Activated naive CD8-positive, alpha-beta T cell treated with anti-CD3 and anti-CD28 coated beads, Interleukin-2, amount 10 ng/mL, durations not matched to agents 7 days and 5 days (primary cell): ENCODE data around the gene EPHA8. TPM values are rescaled to one million over a fixed set of nuclear protein-coding genes. Genes with fewer than 3 reads are reported as not detected.

Source experiments
- ATAC-seq: fragments of 150-1000 bp; cut with Tn5 transposase; one replicate; pipeline ENCODE4 v1.10.0; 2021; ENCODE audit warnings: low read depth, moderate library complexity
- POLR2A ChIA-PET: fragments of 350-600 bp; sonication (Branson Sonifier 250); formaldehyde crosslinking; loops from one replicate; lab custom pipeline; 2021; ENCODE audit warnings: antibody characterized with exemption; lab: Charles Lee
- DNase-seq: peaks from one replicate; pipeline ENCODE4 v3.0.0; 2021
- H3K27ac Mint-ChIP-seq: one replicate; pipeline ENCODE4 v1.8.0; 2022; ENCODE audit warnings: mild to moderate bottlenecking, mixed read lengths
- H3K27me3 Mint-ChIP-seq: one replicate; pipeline ENCODE4 v1.8.0; 2022; ENCODE audit warnings: mild to moderate bottlenecking, moderate library complexity, mixed read lengths
- H3K36me3 Mint-ChIP-seq: one replicate; pipeline ENCODE4 v1.8.0; 2021; ENCODE audit warnings: mild to moderate bottlenecking, mixed read lengths
- H3K4me1 Mint-ChIP-seq: one replicate; pipeline ENCODE4 v1.8.0; 2021; ENCODE audit warnings: mixed read lengths
- H3K4me3 Mint-ChIP-seq: one replicate; pipeline ENCODE4 v1.8.0; 2022; ENCODE audit warnings: mild to moderate bottlenecking, moderate library complexity, mixed read lengths
- H3K9me3 Mint-ChIP-seq: one replicate; pipeline ENCODE4 v1.8.0; 2021; ENCODE audit warnings: mixed read lengths
- total RNA-seq, 2 experiments: library from RNA; stranded (reverse); gene quantifications; one replicate each; pipeline ENCODE4 v1.2.3, GENCODE V29; 2021

The EPHA8 gene
- total RNA-seq, 2 experiments from 2014 or later: not detected

GRCh38 chr1:22612671-22613571, 49.6 kb downstream of the EPHA8 start:
- Mint-ChIP-seq H3K36me3 (no peaks in the 10 kb centered on the region), H3K27me3 (peaks cover 2% of the 10 kb centered on the region), H3K4me3 (no peak overlapping the region), H3K9me3 (no peaks in the 10 kb centered on the region), H3K27ac (no peak overlapping the region), H3K4me1 (no peaks in the 10 kb centered on the region)
- no peak for ATAC-seq
- DNase-seq: no peak
- POLR2A ChIA-PET: no interaction called here

GRCh38 chr1:22613572-22613918, 50.3 kb downstream of the EPHA8 start:
- Mint-ChIP-seq H3K4me1 (no peaks in the 10 kb centered on the region), H3K4me3 (no peak overlapping the region), H3K9me3 (no peaks in the 10 kb centered on the region), H3K27ac (no peak overlapping the region), H3K36me3 (no peaks in the 10 kb centered on the region), H3K27me3 (peaks cover 2% of the 10 kb centered on the region)
- ATAC-seq (no peak), DNase-seq (no peak)
- POLR2A ChIA-PET: no interaction called here

DNA sequence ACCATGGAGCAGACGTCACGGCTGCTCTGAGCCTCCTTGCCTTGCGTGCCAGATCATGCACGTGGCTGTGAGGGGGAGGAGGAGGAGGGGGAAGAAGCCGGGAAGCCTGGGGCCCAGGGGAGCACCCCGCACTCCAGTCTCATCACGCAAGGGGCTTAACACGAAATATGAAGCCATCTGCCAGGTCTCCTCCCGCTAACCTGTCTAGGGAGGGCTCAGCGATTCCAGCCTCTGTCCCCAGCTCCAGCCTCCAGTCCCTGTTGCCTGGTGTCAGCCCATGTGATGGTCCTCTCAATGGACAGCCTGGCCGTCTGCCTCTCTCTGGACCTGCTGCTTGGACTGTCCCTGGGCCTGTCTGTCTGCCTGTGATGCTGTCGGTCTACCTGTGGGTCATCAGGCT, 50.7 kb downstream of the EPHA8 start:
- Mint-ChIP-seq H3K4me1 (no peaks in the 10 kb centered on the region), H3K27ac (no peak overlapping the region), H3K9me3 (no peaks in the 10 kb centered on the region), H3K36me3 (no peaks in the 10 kb centered on the region), H3K27me3 (peaks cover 2% of the 10 kb centered on the region), H3K4me3 (no peak overlapping the region)
- POLR2A ChIA-PET: no interaction called here
- DNase-seq (no peak), ATAC-seq (no peak)

DNA sequence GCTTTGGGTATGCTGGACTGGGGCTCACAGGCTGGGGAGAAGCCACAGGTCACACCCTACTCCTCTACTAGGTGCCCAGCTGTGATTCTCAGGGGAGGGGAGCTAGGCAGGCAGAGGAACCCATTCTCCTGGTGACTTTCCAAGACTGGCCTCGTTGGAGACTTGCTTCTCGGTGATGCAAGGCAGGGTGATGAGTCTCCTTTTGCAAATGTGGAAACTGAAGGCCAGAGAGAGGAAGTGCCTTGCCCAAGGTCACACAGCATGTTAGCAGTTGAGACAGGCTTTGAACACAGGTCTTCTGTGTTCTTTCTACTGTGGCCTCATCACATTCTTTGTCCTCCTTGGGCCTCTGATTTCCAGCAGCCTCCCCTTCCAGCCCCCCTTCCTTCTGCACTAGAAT, 52.6 kb downstream of the EPHA8 start:
- Mint-ChIP-seq H3K4me1 (no peaks in the 10 kb centered on the region), H3K36me3 (no peaks in the 10 kb centered on the region), H3K27ac (no peak overlapping the region), H3K4me3 (no peak overlapping the region), H3K9me3 (no peaks in the 10 kb centered on the region), H3K27me3 (peaks cover 6% of the 10 kb centered on the region)
- POLR2A ChIA-PET: no interaction called here
- DNase-seq (no peak), ATAC-seq (no peak)

- POLR2A ChIA-PET: no interaction called here
- Mint-ChIP-seq H3K36me3 (no peaks in the 10 kb centered on the region), H3K27ac (no peak overlapping the region), H3K4me3 (no peak overlapping the region), H3K9me3 (no peaks in the 10 kb centered on the region), H3K4me1 (no peaks in the 10 kb centered on the region), H3K27me3 (peaks cover 4% of the 10 kb centered on the region)
- DNase-seq (no peak), ATAC-seq (no peak)
Measured at GRCh38 chr1:22616571-22616970, 53.3 kb downstream of the EPHA8 start.

DNA sequence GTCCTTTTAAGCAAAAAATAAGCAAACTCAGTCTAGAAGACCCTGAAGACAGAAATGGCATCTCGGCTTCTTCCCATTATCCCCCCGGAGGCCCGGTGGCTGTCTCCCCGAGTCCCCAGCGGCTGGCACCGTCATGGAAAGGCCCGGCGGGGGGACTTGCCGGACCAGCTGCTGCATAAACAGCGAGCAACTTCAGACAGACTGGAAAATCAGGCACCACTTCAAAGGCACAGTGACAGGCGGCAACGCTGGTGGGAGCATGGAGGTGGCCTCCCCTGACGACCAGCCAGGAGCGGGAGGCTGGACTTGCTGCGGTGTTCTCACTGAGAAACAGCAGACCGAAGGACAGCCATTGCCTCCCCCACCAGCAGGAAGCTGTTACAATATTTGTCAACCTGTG, 54.8 kb downstream of the EPHA8 start:
- H3K27me3 Mint-ChIP-seq: peaks cover 4% of the 10 kb centered on the region
- no peak overlapping the region for H3K4me3 Mint-ChIP-seq
- POLR2A ChIA-PET: no interaction called here
- DNase-seq: no peak
- no peaks in the 10 kb centered on the region for H3K4me1 Mint-ChIP-seq
- no peaks in the 10 kb centered on the region for H3K9me3 Mint-ChIP-seq
- no peaks in the 10 kb centered on the region for H3K36me3 Mint-ChIP-seq
- ATAC-seq: no peak
- no peak overlapping the region for H3K27ac Mint-ChIP-seq

DNA sequence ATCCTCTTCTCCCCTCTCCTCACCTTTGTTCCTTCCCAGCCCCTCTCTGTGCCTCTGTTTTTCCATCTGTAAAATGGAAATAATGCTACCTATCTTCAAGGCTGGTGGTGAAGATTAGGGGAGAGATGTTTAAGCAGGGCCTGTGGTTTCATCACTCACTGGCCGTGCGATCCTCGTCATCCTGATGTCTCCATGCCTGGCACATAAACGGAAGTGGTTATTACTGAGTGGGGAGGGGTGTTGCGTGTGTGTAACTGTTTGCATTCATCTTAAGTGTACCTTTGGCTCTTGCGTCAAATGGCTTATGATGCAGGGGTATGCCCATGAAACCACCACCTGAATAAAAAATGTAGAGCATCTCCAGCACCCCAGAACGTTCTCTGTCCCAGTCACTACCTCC, 56.0 kb downstream of the EPHA8 start:
- H3K27me3 Mint-ChIP-seq: peaks cover 6% of the 10 kb centered on the region

DNA sequence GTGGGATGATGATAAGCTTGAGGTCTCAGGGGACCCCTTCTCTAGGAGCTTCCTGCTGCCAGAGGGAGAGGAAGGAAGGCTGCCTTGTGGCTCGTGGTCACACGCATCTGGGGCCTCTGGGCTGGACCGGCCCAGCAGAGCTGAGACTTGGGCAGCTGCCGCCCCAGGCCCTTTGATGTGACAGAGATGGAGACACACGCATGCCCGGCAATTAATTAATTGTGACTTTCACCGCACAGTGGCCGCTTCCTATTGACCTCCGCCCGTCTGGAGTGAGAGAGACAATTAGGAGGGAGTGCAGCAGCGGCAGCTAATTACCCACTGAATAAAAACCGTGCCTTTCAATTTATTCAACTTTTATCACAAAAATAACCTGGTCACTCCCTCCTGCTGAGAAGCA, 56.5 kb downstream of the EPHA8 start:
- H3K4me1 Mint-ChIP-seq: no peaks in the 10 kb centered on the region
- H3K4me3 Mint-ChIP-seq: no peak overlapping the region
- no peaks in the 10 kb centered on the region for H3K36me3 Mint-ChIP-seq
- DNase-seq (no peak), ATAC-seq (no peak)
- H3K27me3 Mint-ChIP-seq: peaks cover 8% of the 10 kb centered on the region
- POLR2A ChIA-PET: no interaction called here
- no peak overlapping the region for H3K27ac Mint-ChIP-seq
- H3K9me3 Mint-ChIP-seq: no peaks in the 10 kb centered on the region

More for the DNA sequence above, 56.0 kb downstream of the EPHA8 start:
- H3K4me1 Mint-ChIP-seq: no peaks in the 10 kb centered on the region
- no peak for DNase-seq
- no peaks in the 10 kb centered on the region for H3K36me3 Mint-ChIP-seq
- H3K27ac Mint-ChIP-seq: no peak overlapping the region
- H3K4me3 Mint-ChIP-seq: no peak overlapping the region
- POLR2A ChIA-PET: no interaction called here
- ATAC-seq: no peak
- no peaks in the 10 kb centered on the region for H3K9me3 Mint-ChIP-seq

DNA sequence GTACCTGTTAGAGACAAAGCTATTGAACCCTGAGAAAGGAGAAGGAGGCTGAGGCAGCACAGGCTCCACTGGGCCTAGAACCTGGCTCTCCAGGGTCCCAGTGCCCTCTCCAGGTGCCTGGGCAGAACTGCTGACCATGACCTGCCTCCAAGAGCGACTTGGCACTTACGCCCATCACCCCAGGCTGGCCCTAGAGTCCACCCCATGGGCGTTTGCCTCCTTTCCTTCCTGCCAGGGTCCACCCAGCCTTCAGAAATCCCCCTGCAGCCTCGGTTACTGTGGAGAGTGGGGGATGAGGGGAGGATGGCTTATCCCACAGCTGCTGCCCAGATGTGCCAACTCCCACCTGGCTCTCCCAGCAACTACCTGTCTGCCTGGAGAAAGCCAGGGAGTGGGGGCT, 58.5 kb downstream of the EPHA8 start:
- H3K9me3 Mint-ChIP-seq: no peaks in the 10 kb centered on the region
- peaks cover 8% of the 10 kb centered on the region for H3K27me3 Mint-ChIP-seq
- H3K4me3 Mint-ChIP-seq: no peak overlapping the region
- no peak for ATAC-seq
- H3K27ac Mint-ChIP-seq: no peak overlapping the region
- no peak for DNase-seq
- H3K36me3 Mint-ChIP-seq: no peaks in the 10 kb centered on the region
- H3K4me1 Mint-ChIP-seq: no peaks in the 10 kb centered on the region
- POLR2A ChIA-PET: no interaction called here

DNA sequence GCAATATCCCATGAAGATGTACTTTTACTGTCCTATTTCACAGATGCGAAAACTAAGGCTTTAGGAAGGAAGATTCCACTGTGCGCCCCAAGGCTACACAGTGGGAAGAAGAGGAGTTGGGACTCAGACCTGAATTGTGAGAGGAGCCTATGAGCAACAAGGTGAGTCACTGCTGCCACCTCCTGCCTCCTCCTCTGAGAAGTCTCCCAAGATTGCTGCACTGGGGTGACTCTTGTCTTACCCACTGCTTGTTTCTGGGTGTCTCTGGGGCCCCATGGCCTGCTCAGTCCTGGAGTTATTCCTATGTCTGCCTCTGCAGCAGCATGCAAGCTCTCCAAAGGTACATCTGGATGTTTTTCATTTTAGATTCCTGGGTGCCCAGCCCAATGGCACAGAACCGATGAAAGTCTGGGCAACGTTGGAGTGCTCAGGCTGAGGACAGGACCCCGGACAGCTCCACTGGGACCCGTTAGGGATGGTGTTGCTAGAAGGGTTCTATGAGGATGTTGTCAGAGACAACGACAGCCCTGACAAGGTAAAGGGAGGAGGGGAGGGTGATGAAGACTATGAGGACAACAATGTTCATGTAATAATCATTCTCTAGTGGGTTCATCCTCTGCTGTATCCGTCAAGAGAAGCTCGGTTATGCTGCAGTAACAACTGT, 62.1 kb downstream of the EPHA8 start:
- Mint-ChIP-seq H3K27ac (no peak overlapping the region), H3K27me3 (peaks cover 22% of the 10 kb centered on the region), H3K4me1 (no peaks in the 10 kb centered on the region), H3K36me3 (no peaks in the 10 kb centered on the region), H3K9me3 (no peaks in the 10 kb centered on the region), H3K4me3 (no peak overlapping the region)
- no peak for ATAC-seq
- POLR2A ChIA-PET: no interaction called here
- DNase-seq: no peak

DNA sequence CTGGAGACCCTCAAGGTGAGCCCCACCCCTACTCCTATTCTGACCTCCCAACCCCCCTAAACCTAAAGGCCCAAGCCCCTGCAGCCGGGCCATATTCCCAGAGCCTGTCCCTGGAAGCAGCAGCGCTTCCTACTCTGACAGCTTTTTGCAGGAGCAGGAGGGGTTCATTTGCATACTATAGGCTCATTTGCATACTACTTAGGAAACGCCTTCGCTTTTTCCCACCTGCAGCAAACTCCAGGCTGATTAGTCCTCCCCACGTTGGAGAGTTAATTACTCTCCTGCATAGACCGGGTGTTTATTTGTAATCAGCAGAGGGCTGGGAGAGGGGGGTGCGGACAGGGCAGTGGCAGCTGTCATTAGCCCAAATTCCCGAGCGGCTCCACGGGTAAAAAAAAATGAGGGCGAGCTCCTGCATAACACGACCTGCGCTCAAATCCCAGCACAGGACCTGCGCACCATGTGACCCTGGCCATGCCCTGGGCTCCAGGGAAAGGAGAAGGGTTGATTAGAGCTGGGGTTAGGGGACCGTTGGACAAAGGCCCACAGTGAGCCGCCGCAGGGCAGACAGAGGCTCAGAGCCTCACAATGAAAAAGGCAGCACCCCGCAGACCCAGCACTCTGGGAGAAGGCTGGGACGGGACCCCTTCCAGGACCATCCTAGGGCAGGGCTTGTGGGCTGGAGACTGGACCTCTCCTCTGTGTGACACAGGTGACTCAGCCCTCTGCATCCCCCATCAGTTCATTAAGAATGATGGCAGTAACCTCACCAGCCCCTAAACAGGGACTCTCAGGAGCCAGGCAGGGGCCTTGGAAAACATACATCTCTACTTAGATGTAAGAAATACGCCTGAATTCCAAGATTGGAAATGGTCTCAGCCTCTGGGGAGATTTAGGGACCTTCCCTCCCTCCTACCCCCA, 63.2 kb downstream of the EPHA8 start:
- no peaks in the 10 kb centered on the region for H3K9me3 Mint-ChIP-seq
- no peaks in the 10 kb centered on the region for H3K36me3 Mint-ChIP-seq
- DNase-seq (no peak), ATAC-seq (no peak)
- POLR2A ChIA-PET: no interaction called here
- H3K4me1 Mint-ChIP-seq: no peaks in the 10 kb centered on the region
- H3K27ac Mint-ChIP-seq: no peak overlapping the region
- no peak overlapping the region for H3K4me3 Mint-ChIP-seq
- peaks cover 28% of the 10 kb centered on the region for H3K27me3 Mint-ChIP-seq

- DNase-seq: no peak
- Mint-ChIP-seq H3K36me3 (no peaks in the 10 kb centered on the region), H3K27ac (no peak overlapping the region), H3K27me3 (peaks cover 29% of the 10 kb centered on the region), H3K4me1 (no peaks in the 10 kb centered on the region), H3K4me3 (no peak overlapping the region), H3K9me3 (no peaks in the 10 kb centered on the region)
- ATAC-seq: no peak
- POLR2A ChIA-PET: no interaction called here
Measured at GRCh38 chr1:22627331-22627730, 64.0 kb downstream of the EPHA8 start.

- POLR2A ChIA-PET: no interaction called here
- Mint-ChIP-seq H3K36me3 (no peaks in the 10 kb centered on the region), H3K9me3 (no peaks in the 10 kb centered on the region), H3K27me3 (peaks cover 35% of the 10 kb centered on the region), H3K27ac (no peak overlapping the region), H3K4me1 (no peaks in the 10 kb centered on the region), H3K4me3 (no peak overlapping the region)
- DNase-seq: no peak
- ATAC-seq: no peak
Measured at GRCh38 chr1:22628698-22629444, 65.6 kb downstream of the EPHA8 start.
